HG03457 (cell line): ENCODE measurements around the gene HSPA1A.
A peak's percentile ranks its signal among the peaks of the same experiment; 100 is the strongest.
"Not testable (repeated sequence)": the region's sequence is repeated elsewhere in the genome, so short reads cannot be mapped to it uniquely, and the experiment has no call there.

Source experiments
- ATAC-seq: cut with Tn5 transposase; IDR thresholded peaks from one replicate; pipeline ENCODE4 v1.9.1; 2021; ENCODE audit warnings: moderate number of reproducible peaks; ENCODE audit not compliant: unreplicated experiment

HSPA1A gene

DNA sequence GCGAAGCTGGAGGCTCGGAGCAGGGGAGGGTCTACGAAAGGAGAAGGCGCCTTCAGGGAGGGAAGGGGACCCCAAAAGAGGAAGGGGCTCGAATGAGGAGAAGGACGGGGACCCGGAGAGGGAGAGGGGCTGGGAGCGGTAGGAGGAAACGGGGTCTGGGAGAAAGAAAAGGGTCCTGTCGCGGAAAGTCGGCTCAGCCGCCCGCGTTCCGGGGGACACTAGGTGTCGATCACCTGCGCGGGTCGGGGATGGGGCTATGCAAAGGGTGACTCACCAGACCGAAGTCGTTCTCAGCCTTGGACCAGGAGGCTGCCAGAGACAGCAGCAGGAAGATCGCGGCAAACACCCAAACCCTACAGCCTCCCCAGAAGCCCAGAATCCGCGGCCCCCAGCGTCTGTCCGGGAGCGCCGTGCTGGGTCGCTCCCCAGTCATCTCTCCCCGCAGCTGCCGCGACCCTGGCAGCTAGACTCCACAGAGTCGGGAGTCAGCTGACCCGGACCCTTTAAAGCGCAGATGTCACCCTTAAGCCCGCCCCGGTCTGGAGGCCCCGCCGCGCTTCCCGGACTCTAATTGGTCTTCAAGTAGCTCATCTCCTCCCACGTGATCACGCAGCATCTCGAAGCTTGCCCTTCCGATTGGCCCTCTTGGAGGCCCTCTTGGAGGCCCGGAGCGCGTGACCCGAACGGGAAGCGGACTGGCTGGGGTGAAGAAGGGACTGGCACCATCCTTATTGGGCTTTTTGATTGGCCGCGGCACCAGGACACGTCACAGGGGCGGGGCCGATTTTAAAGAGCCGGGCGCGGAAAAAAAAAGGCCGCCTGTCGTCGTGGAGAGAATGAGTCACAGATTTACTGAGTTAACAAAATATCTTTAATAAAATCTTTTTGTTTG is 47.2 kb downstream of the HSPA1A start, which contains the start of gene NEU1:
Gene NEU1 (minus strand): TSS at position 478 of the 892 bp plus-strand sequence. CDS start 45 bp downstream, at position 433.
- peak; percentile 82 for ATAC-seq

GRCh38 chr6:31864123-31864562 is 48.8 kb downstream of the HSPA1A start:
- not testable (repeated sequence) for ATAC-seq

DNA sequence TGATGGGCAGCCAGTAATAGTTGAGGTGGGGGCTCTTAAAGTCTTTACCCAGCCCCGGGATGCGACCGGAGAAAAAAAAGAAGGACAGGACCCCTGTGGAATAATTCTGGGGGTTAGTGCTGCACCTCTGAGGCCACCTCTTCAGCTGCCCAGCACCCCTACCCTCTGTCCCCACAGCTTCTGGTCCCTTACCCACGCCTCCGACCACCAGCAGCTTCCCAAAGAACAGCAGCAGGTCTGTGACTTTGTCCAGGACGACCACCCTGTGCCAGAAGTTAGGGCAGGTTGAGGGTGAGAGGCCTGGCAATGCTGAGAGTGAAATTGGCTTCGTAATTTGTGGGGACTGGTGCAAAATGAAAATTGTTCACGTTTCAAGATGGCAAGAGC is 49.5 kb downstream of the HSPA1A start:
- no peak for ATAC-seq

DNA sequence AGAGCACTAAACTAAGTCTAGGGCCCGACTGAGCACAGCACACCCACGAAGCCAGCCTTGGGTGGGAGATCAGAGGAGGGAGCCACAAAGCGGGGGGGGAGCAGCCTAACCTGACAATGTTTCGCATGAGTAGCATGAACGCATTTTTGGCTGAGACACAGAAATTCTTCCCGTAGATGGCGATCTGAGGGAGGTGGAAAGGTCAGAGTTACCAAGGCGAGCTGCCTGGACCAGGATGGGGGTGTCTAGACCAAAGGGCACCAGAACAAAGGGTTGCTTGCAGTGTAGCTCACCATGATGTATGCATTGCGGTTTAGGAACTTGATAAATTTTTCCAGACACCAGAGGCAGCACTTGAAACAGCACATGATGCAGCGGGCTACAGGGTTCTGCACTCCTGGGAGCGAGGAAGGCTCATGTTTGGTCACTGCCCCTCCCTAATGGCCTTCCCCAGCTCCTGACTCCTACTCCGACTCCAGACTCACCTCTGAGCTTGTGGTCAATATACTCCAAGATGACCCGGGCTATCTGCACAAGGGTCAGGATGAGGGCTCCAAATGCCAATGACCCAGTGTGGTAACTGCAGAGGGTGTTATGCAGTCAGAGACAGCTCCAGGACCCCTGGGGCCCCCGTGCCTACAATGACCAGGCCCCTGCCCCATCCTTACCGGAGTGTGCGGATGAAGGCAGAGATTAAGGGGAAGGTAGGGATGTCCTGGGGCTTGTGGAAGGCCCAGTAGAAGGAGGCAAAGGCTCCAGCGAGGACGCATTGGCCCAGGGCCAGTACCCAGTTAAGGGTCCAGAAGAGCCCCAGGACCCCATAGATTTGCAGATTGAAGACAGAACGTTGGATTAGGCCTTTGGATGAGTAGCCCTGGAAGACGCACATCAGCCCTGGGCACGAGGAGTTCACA is 50.1 kb downstream of the HSPA1A start:
- ATAC-seq = no peak
